Astrocyte (in vitro differentiated cells and primary cell): Measurements from ENCODE around the gene PLIN4. TPM values are rescaled to one million over a fixed set of nuclear protein-coding genes. Genes with fewer than 3 reads are reported as not detected.

Source experiments
- DNase-seq: peaks from one replicate; pipeline ENCODE4 v3.0.0-alpha.2; 2010; ENCODE audit warnings: low read depth
- FAIRE-seq: peaks from 2 replicates; lab custom pipeline; 2011; peaks lifted over from hg19 to GRCh38; lab: Jason Lieb, UNC
- H2AFZ ChIP-seq: 2 replicates; pipeline ENCODE4 v1.6.0; 2012; ENCODE audit warnings: low read depth, low read length, inconsistent platforms
- H3K27ac ChIP-seq: 2 replicates; pipeline ENCODE4 v1.5.1; 2011; ENCODE audit warnings: low read depth, low read length, inconsistent platforms
- H3K27me3 ChIP-seq: 2 replicates; pipeline ENCODE4 v1.6.0; 2011; ENCODE audit warnings: low read length, inconsistent platforms; ENCODE audit not compliant: insufficient read depth
- H3K36me3 ChIP-seq: 2 replicates; pipeline ENCODE4 v1.5.1; 2011; ENCODE audit warnings: low read length, inconsistent platforms; ENCODE audit not compliant: insufficient read depth
- H3K4me1 ChIP-seq: 2 replicates; pipeline ENCODE4 v1.5.1; 2011; ENCODE audit warnings: low read length, inconsistent platforms; ENCODE audit not compliant: insufficient read depth
- H3K4me2 ChIP-seq: 2 replicates; pipeline ENCODE4 v1.6.0; 2012; ENCODE audit warnings: low read length, inconsistent platforms
- H3K4me3 ChIP-seq: 2 replicates; pipeline ENCODE4 v1.5.1; 2011; ENCODE audit warnings: low read depth, mild to moderate bottlenecking, low read length, inconsistent platforms; ENCODE audit not compliant: insufficient read depth
- H3K79me2 ChIP-seq: 2 replicates; pipeline ENCODE4 v1.6.0; 2012; ENCODE audit warnings: mild to moderate bottlenecking, low read length, inconsistent platforms; ENCODE audit not compliant: insufficient read depth
- H3K9ac ChIP-seq: 2 replicates; pipeline ENCODE4 v1.6.0; 2012; ENCODE audit warnings: mild to moderate bottlenecking, low read length, inconsistent platforms
- H3K9me3 ChIP-seq: 2 replicates; pipeline ENCODE4 v1.5.1; 2012; ENCODE audit warnings: low read depth, mild to moderate bottlenecking, low read length, inconsistent platforms; ENCODE audit not compliant: insufficient read depth
- H4K20me1 ChIP-seq: 2 replicates; pipeline ENCODE4 v1.6.0; 2012; ENCODE audit warnings: low read length, inconsistent platforms; ENCODE audit not compliant: insufficient read depth
- H3K27ac Mint-ChIP-seq: one replicate; pipeline ENCODE4 v1.8.0; 2021; ENCODE audit warnings: mild to moderate bottlenecking, mixed read lengths; ENCODE audit not compliant: unreplicated experiment
- H3K27me3 Mint-ChIP-seq: one replicate; pipeline ENCODE4 v1.8.0; 2021; ENCODE audit warnings: low read depth, mixed read lengths; ENCODE audit not compliant: unreplicated experiment
- H3K36me3 Mint-ChIP-seq: one replicate; pipeline ENCODE4 v1.8.0; 2021; ENCODE audit warnings: low read depth, mixed read lengths; ENCODE audit not compliant: unreplicated experiment
- H3K4me1 Mint-ChIP-seq: one replicate; pipeline ENCODE4 v1.8.0; 2021; ENCODE audit warnings: low read depth, mixed read lengths; ENCODE audit not compliant: unreplicated experiment
- H3K4me3 Mint-ChIP-seq: one replicate; pipeline ENCODE4 v1.8.0; 2021; ENCODE audit warnings: mild to moderate bottlenecking, moderate library complexity, mixed read lengths; ENCODE audit not compliant: unreplicated experiment
- H3K9me3 Mint-ChIP-seq: one replicate; pipeline ENCODE4 v1.8.0; 2021; ENCODE audit warnings: mild to moderate bottlenecking, mixed read lengths; ENCODE audit not compliant: unreplicated experiment
- EZH2 ChIP-seq: IDR thresholded peaks from 2 replicates; pipeline ENCODE4 v1.6.1; 2012; ENCODE audit warnings: mild to moderate bottlenecking, low read length, inconsistent platforms; ENCODE audit not compliant: insufficient read depth
- total RNA-seq: library from RNA; stranded (reverse); gene quantifications from 2 replicates; pipeline ENCODE4 v1.2.1, GENCODE V29; 2021
- TF ChIP-seq, protein P1 (sequence below): IDR thresholded peaks from 2 replicates; pipeline ENCODE4 v1.5.1; 2011; ENCODE audit warnings: low read depth, mild to moderate bottlenecking, inconsistent platforms, low read length, moderate library complexity; ENCODE audit not compliant: insufficient read depth

The PLIN4 gene
- total RNA-seq, 1 donor from 2014 or later = 0.05 TPM

- H3K4me3 Mint-ChIP-seq = no peak within 1 kb of the TSS
- no peaks in the 10 kb centered on the region for H3K27me3 Mint-ChIP-seq
- peaks cover 2% of the 10 kb centered on the region for H3K4me1 ChIP-seq
- no peak within 1 kb of the TSS for H3K27ac Mint-ChIP-seq
- H3K27ac ChIP-seq = no peak within 1 kb of the TSS
- no peaks in the 10 kb centered on the region for H3K9me3 ChIP-seq
- no peaks in the 10 kb centered on the region for H3K9me3 Mint-ChIP-seq
- DNase-seq (no peak), FAIRE-seq (no peak)
- H3K36me3 Mint-ChIP-seq = peaks cover 6% of the 10 kb centered on the region
- H3K27me3 ChIP-seq = no peaks in the 10 kb centered on the region
- no peak within 1 kb of the TSS for H3K4me3 ChIP-seq
- no peak for TF ChIP-seq EZH2
- TF ChIP-seq, protein P1, sequence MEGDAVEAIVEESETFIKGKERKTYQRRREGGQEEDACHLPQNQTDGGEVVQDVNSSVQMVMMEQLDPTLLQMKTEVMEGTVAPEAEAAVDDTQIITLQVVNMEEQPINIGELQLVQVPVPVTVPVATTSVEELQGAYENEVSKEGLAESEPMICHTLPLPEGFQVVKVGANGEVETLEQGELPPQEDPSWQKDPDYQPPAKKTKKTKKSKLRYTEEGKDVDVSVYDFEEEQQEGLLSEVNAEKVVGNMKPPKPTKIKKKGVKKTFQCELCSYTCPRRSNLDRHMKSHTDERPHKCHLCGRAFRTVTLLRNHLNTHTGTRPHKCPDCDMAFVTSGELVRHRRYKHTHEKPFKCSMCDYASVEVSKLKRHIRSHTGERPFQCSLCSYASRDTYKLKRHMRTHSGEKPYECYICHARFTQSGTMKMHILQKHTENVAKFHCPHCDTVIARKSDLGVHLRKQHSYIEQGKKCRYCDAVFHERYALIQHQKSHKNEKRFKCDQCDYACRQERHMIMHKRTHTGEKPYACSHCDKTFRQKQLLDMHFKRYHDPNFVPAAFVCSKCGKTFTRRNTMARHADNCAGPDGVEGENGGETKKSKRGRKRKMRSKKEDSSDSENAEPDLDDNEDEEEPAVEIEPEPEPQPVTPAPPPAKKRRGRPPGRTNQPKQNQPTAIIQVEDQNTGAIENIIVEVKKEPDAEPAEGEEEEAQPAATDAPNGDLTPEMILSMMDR = no peak
- no peaks in the 10 kb centered on the region for H4K20me1 ChIP-seq
- H3K36me3 ChIP-seq = no peaks in the 10 kb centered on the region
- no peaks in the 10 kb centered on the region for H3K79me2 ChIP-seq
- no peak within 1 kb of the TSS for H3K9ac ChIP-seq
- peak within 1 kb of the TSS; percentile 7 for H3K4me2 ChIP-seq
- no peaks in the 10 kb centered on the region for H3K4me1 Mint-ChIP-seq
- H2AFZ ChIP-seq = peak within 1 kb of the TSS; percentile 47
Observed at GRCh38 chr19:4559569-4559968, 41.3 kb upstream of the PLIN4 start, which contains the start of gene SEMA6B. Gene SEMA6B, minus strand, starts transcription at chr19:4559684. Its CDS starts 1,227 bp downstream, at chr19:4558457.

DNA sequence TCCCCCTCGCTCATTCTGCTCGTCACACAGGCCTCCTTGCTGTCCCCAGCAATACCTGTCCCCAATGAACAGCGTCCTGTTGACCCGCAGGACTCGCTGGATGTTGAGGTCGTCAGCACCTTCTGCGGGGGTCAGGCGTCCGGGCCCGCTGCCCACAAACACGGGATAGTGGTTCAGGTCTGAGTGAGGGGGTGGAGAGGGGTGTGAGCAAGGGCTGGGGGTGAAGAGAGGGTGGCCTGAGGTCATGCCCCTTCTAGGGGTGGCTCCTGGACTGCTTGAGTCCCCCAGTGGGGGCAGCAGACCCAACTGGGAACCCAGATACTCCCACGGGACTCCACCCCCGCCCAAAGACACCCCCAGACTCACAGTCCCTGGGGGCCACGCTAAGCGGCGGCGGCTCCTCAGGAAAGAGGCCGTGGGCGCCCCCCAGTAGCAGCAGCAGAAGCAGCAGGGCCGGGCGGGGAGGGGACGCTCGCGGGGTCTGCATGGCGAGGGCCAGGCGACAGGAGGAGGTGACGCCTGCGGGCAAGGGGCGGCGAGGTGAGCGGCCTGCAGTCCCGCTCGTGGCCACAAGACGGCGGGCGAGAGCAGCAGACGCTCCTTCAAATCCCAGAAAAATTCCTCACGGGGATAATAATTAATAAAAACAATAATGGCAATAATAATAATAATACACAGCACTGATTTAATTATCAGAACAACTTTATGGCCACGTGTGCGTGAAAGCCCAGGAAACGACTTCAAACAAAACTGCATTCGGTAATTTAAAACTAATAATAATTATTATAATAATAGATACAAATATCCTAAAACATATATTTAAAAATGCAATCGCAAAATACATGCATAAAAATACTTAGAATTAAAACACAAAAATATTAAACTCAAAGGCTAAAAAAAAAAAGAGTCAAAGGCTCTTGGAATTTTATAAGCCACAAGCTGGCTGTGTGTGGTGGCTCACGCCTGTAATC is 40.0 kb upstream of the PLIN4 start:
- Histone ChIP-seq H3K27ac (no peak overlapping the region), H3K27me3 (no peaks in the 10 kb centered on the region), H3K4me2 (no peak overlapping the region), H4K20me1 (no peaks in the 10 kb centered on the region), H3K9me3 (no peaks in the 10 kb centered on the region), H3K4me1 (peaks cover 2% of the 10 kb centered on the region), H3K36me3 (no peaks in the 10 kb centered on the region), H3K9ac (no peak overlapping the region), H3K79me2 (no peaks in the 10 kb centered on the region), H3K4me3 (no peak overlapping the region), H2AFZ (no peak overlapping the region)
- no peak overlapping the region for H3K27ac Mint-ChIP-seq
- DNase-seq (no peak), FAIRE-seq (no peak)
- TF ChIP-seq, protein P1 = peak; percentile 75
- no peak for TF ChIP-seq EZH2
- no peaks in the 10 kb centered on the region for H3K4me1 Mint-ChIP-seq
- no peak overlapping the region for H3K4me3 Mint-ChIP-seq
- no peaks in the 10 kb centered on the region for H3K27me3 Mint-ChIP-seq
- H3K36me3 Mint-ChIP-seq = peaks cover 9% of the 10 kb centered on the region
- H3K9me3 Mint-ChIP-seq = no peaks in the 10 kb centered on the region
